Coronary artery (tissue), 2 donors: ENCODE data around the gene ABCD3.

Source experiments
- DNase-seq: peaks from one replicate; pipeline ENCODE4 v3.0.0-alpha.2; 2017; ENCODE audit warnings: low spot score
- H3K27ac ChIP-seq, 2 donors: fragments of 200-600 bp; sonication (generic); one replicate each; pipeline ENCODE4 v1.5.1; 2016 to 2019
- H3K4me3 ChIP-seq: fragments of 200-600 bp; sonication (generic); 2 replicates; pipeline ENCODE4 v1.5.1; 2016; ENCODE audit warnings: mild to moderate bottlenecking, moderate library complexity
- TF ChIP-seq, protein P1 (sequence below): fragments of 200-600 bp; sonication (generic); IDR thresholded peaks from one replicate; pipeline ENCODE4 v1.5.1; 2019; ENCODE audit warnings: antibody characterized with exemption

The ABCD3 gene

DNA sequence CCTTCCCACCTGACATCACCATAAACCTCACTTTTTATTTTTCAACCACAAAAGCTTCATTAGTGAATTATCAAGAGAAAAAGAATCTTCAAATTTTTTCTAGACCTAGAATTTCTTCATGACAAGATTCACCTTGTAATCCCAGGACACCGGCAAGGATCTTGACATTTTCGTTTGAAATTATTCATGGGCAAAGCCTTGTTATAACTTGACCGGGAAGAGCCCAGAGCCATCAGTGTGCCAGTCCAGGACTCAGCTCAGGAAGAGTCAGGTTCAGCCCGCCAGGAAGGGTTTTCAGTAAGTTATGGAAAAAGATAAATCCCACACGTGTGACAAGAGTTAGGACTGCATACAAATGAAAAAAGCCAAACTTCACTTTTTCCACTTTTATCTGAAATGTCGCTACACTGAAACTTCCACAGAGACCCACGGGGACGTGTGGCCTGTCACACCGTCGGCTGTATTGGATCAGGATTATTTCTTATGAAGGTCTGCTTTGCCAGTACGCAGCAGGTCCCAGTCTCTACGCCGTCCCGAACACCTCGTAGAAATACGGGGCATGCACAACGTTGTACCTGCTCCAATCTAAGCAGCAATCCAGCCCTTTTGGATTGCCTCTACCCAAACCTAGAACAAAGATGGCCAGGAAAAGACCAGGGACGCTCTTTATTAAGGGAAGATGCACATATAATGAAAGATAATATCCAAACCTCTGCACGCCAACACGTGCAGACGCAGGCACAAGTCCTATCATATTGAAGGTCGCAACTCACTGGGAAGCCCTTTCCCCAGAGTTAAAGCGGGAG lies 122.5 kb downstream of the ABCD3 start:
- TF ChIP-seq, protein P1, sequence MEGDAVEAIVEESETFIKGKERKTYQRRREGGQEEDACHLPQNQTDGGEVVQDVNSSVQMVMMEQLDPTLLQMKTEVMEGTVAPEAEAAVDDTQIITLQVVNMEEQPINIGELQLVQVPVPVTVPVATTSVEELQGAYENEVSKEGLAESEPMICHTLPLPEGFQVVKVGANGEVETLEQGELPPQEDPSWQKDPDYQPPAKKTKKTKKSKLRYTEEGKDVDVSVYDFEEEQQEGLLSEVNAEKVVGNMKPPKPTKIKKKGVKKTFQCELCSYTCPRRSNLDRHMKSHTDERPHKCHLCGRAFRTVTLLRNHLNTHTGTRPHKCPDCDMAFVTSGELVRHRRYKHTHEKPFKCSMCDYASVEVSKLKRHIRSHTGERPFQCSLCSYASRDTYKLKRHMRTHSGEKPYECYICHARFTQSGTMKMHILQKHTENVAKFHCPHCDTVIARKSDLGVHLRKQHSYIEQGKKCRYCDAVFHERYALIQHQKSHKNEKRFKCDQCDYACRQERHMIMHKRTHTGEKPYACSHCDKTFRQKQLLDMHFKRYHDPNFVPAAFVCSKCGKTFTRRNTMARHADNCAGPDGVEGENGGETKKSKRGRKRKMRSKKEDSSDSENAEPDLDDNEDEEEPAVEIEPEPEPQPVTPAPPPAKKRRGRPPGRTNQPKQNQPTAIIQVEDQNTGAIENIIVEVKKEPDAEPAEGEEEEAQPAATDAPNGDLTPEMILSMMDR = no peak
- peak overlapping the region; percentile 73 to 86 for H3K27ac ChIP-seq
- no peak for DNase-seq

GRCh38 chr1:94541246-94542087 lies 123.3 kb downstream of the ABCD3 start, which contains the start of gene F3:
F3 (minus strand) TSS chr1:94541759; CDS start chr1:94541636, 123 bp downstream.
- peak within 1 kb of the TSS; percentile 92 for H3K4me3 ChIP-seq
- peak; percentile 94 for DNase-seq
- peak within 1 kb of the TSS; percentile 73 to 86 for H3K27ac ChIP-seq
- TF ChIP-seq, protein P1 = no peak

More for the DNA sequence above, 122.5 kb downstream of the ABCD3 start:
- H3K4me3 ChIP-seq = peak overlapping the region; percentile 92

GRCh38 chr1:94542088-94542870 lies 124.1 kb downstream of the ABCD3 start:
- no peak for DNase-seq
- TF ChIP-seq, protein P1 = no peak
- peak overlapping the region; percentile 73 to 86 for H3K27ac ChIP-seq
- peak overlapping the region; percentile 92 for H3K4me3 ChIP-seq

DNA sequence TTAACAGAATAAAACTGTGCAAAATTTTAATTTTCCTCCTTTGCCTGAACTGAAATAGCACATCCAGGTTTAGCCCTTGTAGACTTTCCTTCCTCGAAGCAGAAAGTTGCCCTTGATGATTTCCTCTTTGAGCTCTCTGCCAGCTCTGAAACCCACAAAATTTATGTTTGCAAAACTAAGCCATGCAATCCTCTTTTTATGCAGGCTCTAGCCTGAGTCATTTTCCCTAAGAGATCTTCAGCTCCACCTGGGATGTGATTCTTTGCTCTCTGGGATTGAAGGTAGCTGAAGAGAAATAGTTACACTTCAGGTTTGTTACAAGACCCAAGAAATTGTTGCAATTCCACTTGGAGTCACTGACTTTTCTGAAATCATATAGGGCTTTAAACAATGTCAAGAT lies 124.8 kb downstream of the ABCD3 start:
- H3K27ac ChIP-seq = peak overlapping the region in 1 of 2 donors; percentile 86
- TF ChIP-seq, protein P1 = no peak
- H3K4me3 ChIP-seq = peak overlapping the region; percentile 92
- DNase-seq = no peak

DNA sequence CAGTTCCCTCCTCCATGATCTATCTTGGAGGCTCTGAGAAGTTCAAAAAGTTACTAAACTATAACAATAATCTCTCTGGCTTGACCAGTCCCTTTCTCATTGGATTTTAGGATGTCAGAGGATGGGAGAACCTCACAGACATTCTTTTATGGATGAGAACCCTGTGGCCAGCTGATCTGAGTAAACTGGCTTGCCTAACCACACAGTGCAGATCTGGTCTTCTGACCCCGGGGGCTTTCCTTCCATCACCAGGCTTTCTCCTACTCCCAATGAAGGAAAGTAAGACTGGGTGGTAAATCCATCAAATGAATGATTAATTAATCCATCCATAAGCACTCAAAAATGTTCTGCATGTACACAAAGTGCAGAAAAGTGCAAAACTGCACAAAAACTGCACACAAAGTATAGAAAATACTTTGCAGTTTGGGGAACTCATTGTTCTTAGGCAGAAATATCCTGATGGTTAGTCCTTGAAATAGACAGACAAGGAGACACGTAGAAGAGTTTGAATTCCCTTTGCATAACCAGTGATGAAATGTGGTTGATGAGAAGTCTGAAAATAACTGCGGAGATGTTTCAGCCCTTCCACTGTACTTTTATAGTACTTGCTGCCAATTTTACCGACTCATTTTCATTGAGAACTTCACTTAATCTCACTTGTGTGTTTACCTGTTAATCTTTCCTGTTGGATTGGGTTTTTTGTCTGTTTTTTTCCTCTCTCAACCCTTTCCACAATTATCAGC lies 125.9 kb downstream of the ABCD3 start:
- H3K4me3 ChIP-seq = no peak overlapping the region
- TF ChIP-seq, protein P1 = no peak
- DNase-seq = no peak
- H3K27ac ChIP-seq = peak overlapping the region; percentile 45 to 50
